ENCODE measurements around the gene CDKN2B-AS1.

- no peak for TF ChIP-seq CTCF (IDR thresholded peaks at IDR 0.05 in 8 of 11, conservative IDR thresholded peaks at IDR 0.05 in 3 of 11)
- TF ChIP-seq POLR2AphosphoS5 (IDR thresholded peaks at IDR 0.05) = no peak
These were observed 120.4 kb downstream of the CDKN2B-AS1 start for GRCh38 chr9:22114956-22115355.
